Keratinocyte (primary cell): ENCODE results near the gene STIP1. TPM values are rescaled to one million over a fixed set of nuclear protein-coding genes. Genes with fewer than 3 reads are reported as not detected.

Source experiments
- DNase-seq: peaks from one replicate; pipeline ENCODE4 v3.0.0-alpha.2; 2011; ENCODE audit warnings: low read depth, missing footprints, low spot score
- FAIRE-seq: peaks from 2 replicates; lab custom pipeline; 2011; peaks lifted over from hg19 to GRCh38; lab: Jason Lieb, UNC
- H2AFZ ChIP-seq: 2 replicates; pipeline ENCODE4 v1.6.0; 2012; ENCODE audit warnings: low read length, control low read depth, inconsistent platforms; ENCODE audit not compliant: control insufficient read depth
- H3K27ac ChIP-seq: 2 replicates; pipeline ENCODE4 v1.5.1; 2011; ENCODE audit warnings: low read length; ENCODE audit not compliant: control insufficient read depth, insufficient read depth
- H3K27me3 ChIP-seq: 3 replicates; pipeline ENCODE4 v1.6.0; 2011; ENCODE audit warnings: low read length; ENCODE audit not compliant: control insufficient read depth, insufficient read depth; ENCODE audit errors: extremely low read depth
- H3K36me3 ChIP-seq, 2 experiments: 2 replicates in 1 of 2; 3 replicates in 1 of 2; pipeline ENCODE4 v1.5.1; 2011; ENCODE audit warnings: low read length in 2 of 2, mild to moderate bottlenecking in 1 of 2; ENCODE audit not compliant: control insufficient read depth in 2 of 2, insufficient read depth in 2 of 2; ENCODE audit errors: extremely low read depth in 1 of 2
- H3K4me1 ChIP-seq: 3 replicates; pipeline ENCODE4 v1.5.1; 2011; ENCODE audit warnings: low read length; ENCODE audit not compliant: control insufficient read depth, insufficient read depth; ENCODE audit errors: extremely low read depth
- H3K4me2 ChIP-seq: 3 replicates; pipeline ENCODE4 v1.6.0; 2011; ENCODE audit warnings: low read depth, low read length; ENCODE audit not compliant: control insufficient read depth, insufficient read depth; ENCODE audit errors: extremely low read depth
- H3K4me3 ChIP-seq, 3 experiments: fragments of 200-600 bp in 1 of 3; sonication (generic) in 1 of 3; 2 replicates in 2 of 3; 3 replicates in 1 of 3; pipeline ENCODE4 v1.5.1; 2011 to 2016; ENCODE audit warnings: low read length in 3 of 3, mild to moderate bottlenecking in 3 of 3, control low read depth in 2 of 3, inconsistent platforms in 1 of 3, low read depth in 1 of 3, mixed read lengths in 1 of 3, mixed run types in 1 of 3, moderate library complexity in 1 of 3; ENCODE audit not compliant: control insufficient read depth in 2 of 3, insufficient read depth in 2 of 3; ENCODE audit errors: extremely low read depth in 1 of 3
- H3K79me2 ChIP-seq: 2 replicates; pipeline ENCODE4 v1.6.0; 2012; ENCODE audit warnings: low read length; ENCODE audit not compliant: control insufficient read depth, insufficient read depth
- H3K9ac ChIP-seq: 3 replicates; pipeline ENCODE4 v1.6.0; 2011; ENCODE audit warnings: low read length; ENCODE audit not compliant: control insufficient read depth, insufficient read depth; ENCODE audit errors: extremely low read depth
- H3K9me1 ChIP-seq: 3 replicates; pipeline ENCODE4 v1.6.0; 2011; ENCODE audit warnings: low read length; ENCODE audit not compliant: control insufficient read depth, insufficient read depth; ENCODE audit errors: extremely low read depth
- H3K9me3 ChIP-seq: 2 replicates; pipeline ENCODE4 v1.5.1; 2012; ENCODE audit warnings: low read depth, low read length; ENCODE audit not compliant: control insufficient read depth
- H4K20me1 ChIP-seq: 3 replicates; pipeline ENCODE4 v1.6.0; 2011; ENCODE audit warnings: low read length; ENCODE audit not compliant: control insufficient read depth, insufficient read depth; ENCODE audit errors: extremely low read depth
- CTCF ChIP-seq, 3 experiments: IDR thresholded peaks in 1 of 3; conservative IDR thresholded peaks in 1 of 3; optimal IDR thresholded peaks in 1 of 3; 2 replicates in 2 of 3; 3 replicates in 1 of 3; pipeline versions ENCODE3 to v1.5.1; 2011; ENCODE audit warnings: low read length in 3 of 3, mild to moderate bottlenecking in 3 of 3, moderate library complexity in 2 of 3, control low read depth in 1 of 3, inconsistent platforms in 1 of 3; ENCODE audit not compliant: insufficient read depth in 2 of 3; ENCODE audit errors: extremely low read depth in 1 of 3
- EZH2 ChIP-seq: IDR thresholded peaks from one replicate; pipeline ENCODE4 v1.6.1; 2012; ENCODE audit warnings: inconsistent platforms, mild to moderate bottlenecking, low read length, moderate library complexity
- dilution Hi-C: fragments of 300-500 bp; cut with MboI; formaldehyde crosslinking; loops from one replicate; pipeline ENCODE4 v1.7.0; 2020; ENCODE audit warnings: low sequenced_read_pairs; ENCODE audit not compliant: extremely low pct_ligation_motif_present
- polyA plus RNA-seq, 5 experiments: library from polyadenylated mRNA; depleted of rRNA in 3 of 5; stranded (reverse) in 3 of 5; stranded (forward) in 1 of 5; unstranded in 1 of 5; fragments of >200 nt; gene quantifications; 1 replicate in 1 of 5; 2 replicates in 3 of 5; 3 replicates in 1 of 5; pipeline versions ENCODE4 v1.2.1 to v1.2.3, GENCODE V29; 2011 to 2012; ENCODE audit warnings: missing spikeins in 2 of 5, low read depth in 1 of 5, low replicate concordance in 1 of 5

Gene STIP1
- polyA plus RNA-seq, 1 donor (not counting 4 experiments of a cell fraction or from before 2014, with no cell fraction given) = 206 TPM

GRCh38 chr11:64138398-64138797, 47.6 kb upstream of the STIP1 start:
- no peak for DNase-seq
- dilution Hi-C loops = loop anchor here (10.0 kb wide), 1 partner anchor 134 kb away; no protein-coding TSS in a partner anchor
- Histone ChIP-seq H3K4me3 (no peak overlapping the region), H4K20me1 (peaks cover 6% of the 10 kb centered on the region), H3K4me2 (no peak overlapping the region), H3K79me2 (no peaks in the 10 kb centered on the region), H3K9ac (no peak overlapping the region), H3K27me3 (peaks cover 10% of the 10 kb centered on the region), H3K9me1 (no peaks in the 10 kb centered on the region), H2AFZ (no peak overlapping the region), H3K9me3 (no peaks in the 10 kb centered on the region), H3K4me1 (no peaks in the 10 kb centered on the region), H3K27ac (no peak overlapping the region), H3K36me3 (no peaks in the 10 kb centered on the region)
- TF ChIP-seq CTCF (optimal IDR thresholded peaks at IDR 0.05 in 1 of 3, IDR thresholded peaks at IDR 0.05 in 1 of 3, conservative IDR thresholded peaks at IDR 0.05 in 1 of 3; ENCODE audit: extremely low read depth in 1 of 3, insufficient read depth in 2 of 3, low read length in 3 of 3) = no peak
- no peak for TF ChIP-seq EZH2
- no peak for FAIRE-seq

- H4K20me1 ChIP-seq = peaks cover 6% of the 10 kb centered on the region
- dilution Hi-C loops = loop anchor here (10.0 kb wide), 1 partner anchor 134 kb away; no protein-coding TSS in a partner anchor
These were observed 46.9 kb upstream of the STIP1 start for GRCh38 chr11:64139049-64139448.

More at GRCh38 chr11:64139049-64139448, 46.9 kb upstream of the STIP1 start:
- H3K4me1 ChIP-seq = no peaks in the 10 kb centered on the region
- H3K27ac ChIP-seq = no peak overlapping the region
- H3K27me3 ChIP-seq = peaks cover 5% of the 10 kb centered on the region
- DNase-seq (no peak), FAIRE-seq (no peak)
- no peaks in the 10 kb centered on the region for H3K36me3 ChIP-seq
- TF ChIP-seq CTCF (optimal IDR thresholded peaks at IDR 0.05 in 1 of 3, IDR thresholded peaks at IDR 0.05 in 1 of 3, conservative IDR thresholded peaks at IDR 0.05 in 1 of 3; ENCODE audit: extremely low read depth in 1 of 3, insufficient read depth in 2 of 3, low read length in 3 of 3) (no peak), EZH2 (no peak)
- no peaks in the 10 kb centered on the region for H3K9me1 ChIP-seq
- no peak overlapping the region for H3K4me3 ChIP-seq
- no peak overlapping the region for H3K4me2 ChIP-seq
- H3K79me2 ChIP-seq = no peaks in the 10 kb centered on the region
- H2AFZ ChIP-seq = no peak overlapping the region
- H3K9me3 ChIP-seq = no peaks in the 10 kb centered on the region
- H3K9ac ChIP-seq = no peak overlapping the region
